HepG2 (cell line): ENCODE measurements around the gene DSTYK. TPM values are rescaled to one million over a fixed set of nuclear protein-coding genes. Genes with fewer than 3 reads are reported as not detected.
A peak's percentile ranks its signal among the peaks of the same experiment; 100 is the strongest.

Experiments used
- BCL6 ChIP-seq: IDR thresholded peaks from 2 replicates; pipeline ENCODE4 v1.6.1; 2016; ENCODE audit warnings: missing genetic modification reagents, missing compliant biosample characterization
- CREM ChIP-seq, 2 experiments: sonication (generic) in 1 of 2; formaldehyde crosslinking in 1 of 2; IDR thresholded peaks; 2 replicates each; pipeline versions ENCODE4 v1.4.0 to v1.6.1; 2016 to 2020; ENCODE audit warnings: antibody characterized with exemption in 1 of 2, mild to moderate bottlenecking in 1 of 2, missing genetic modification reagents in 1 of 2
- DMTF1 ChIP-seq: sonication (generic); formaldehyde crosslinking; IDR thresholded peaks from 2 replicates; pipeline ENCODE4 v1.4.0; 2020; ENCODE audit warnings: mild to moderate bottlenecking, missing genetic modification reagents
- GABPB1 ChIP-seq: IDR thresholded peaks from 2 replicates; pipeline ENCODE4 v1.6.1; 2016; ENCODE audit warnings: mild to moderate bottlenecking, missing genetic modification reagents, moderate library complexity, missing compliant biosample characterization
- NFE2L1 ChIP-seq: sonication (generic); formaldehyde crosslinking; IDR thresholded peaks from 2 replicates; pipeline ENCODE4 v1.4.0; 2020; ENCODE audit warnings: missing genetic modification reagents, mild to moderate bottlenecking, borderline replicate concordance
- NONO ChIP-seq, 2 experiments: fragments of 450-650 bp in 1 of 2; sonication (generic) in 1 of 2; formaldehyde crosslinking in 1 of 2; IDR thresholded peaks in 1 of 2; conservative IDR thresholded peaks in 1 of 2; 2 replicates each; pipeline versions ENCODE4 v1.6.1 to v1.8.0; 2017 to 2022; ENCODE audit warnings: mild to moderate bottlenecking in 1 of 2, missing genetic modification reagents in 1 of 2, moderate library complexity in 1 of 2
- NR2F1 ChIP-seq, 2 experiments: fragments of 450-650 bp in 1 of 2; formaldehyde crosslinking in 1 of 2; IDR thresholded peaks; 2 replicates each; pipeline versions ENCODE4 v1.5.0 to v1.6.1; 2016 to 2020; ENCODE audit warnings: mild to moderate bottlenecking in 1 of 2, missing compliant biosample characterization in 1 of 2, missing genetic modification reagents in 1 of 2, moderate library complexity in 1 of 2
- PATZ1 ChIP-seq: sonication (generic); formaldehyde crosslinking; IDR thresholded peaks from 2 replicates; pipeline ENCODE4 v1.4.0; 2020; ENCODE audit warnings: missing genetic modification reagents
- RNF2 ChIP-seq: fragments of 450-650 bp; conservative IDR thresholded peaks from 2 replicates; pipeline ENCODE4 v1.6.1; 2016; ENCODE audit warnings: low read depth
- STAT6 ChIP-seq: sonication (generic); formaldehyde crosslinking; IDR thresholded peaks from 2 replicates; pipeline ENCODE4 v1.4.0; 2020; ENCODE audit warnings: missing genetic modification reagents, mild to moderate bottlenecking, borderline replicate concordance
- TFDP1 ChIP-seq: IDR thresholded peaks from 2 replicates; pipeline ENCODE4 v1.6.1; 2016; ENCODE audit warnings: missing compliant biosample characterization, missing genetic modification reagents, borderline replicate concordance
- TMF1 ChIP-seq: sonication (generic); formaldehyde crosslinking; IDR thresholded peaks from 2 replicates; pipeline ENCODE4 v1.8.1; 2022; ENCODE audit warnings: low read depth, missing genetic modification reagents
- ZFAT ChIP-seq: sonication (generic); formaldehyde crosslinking; conservative IDR thresholded peaks from 2 replicates; pipeline ENCODE4 v1.8.1; 2023; ENCODE audit warnings: missing genetic modification reagents, inconsistent platforms
- ZNF207 ChIP-seq: fragments of 450-650 bp; IDR thresholded peaks from 2 replicates; pipeline ENCODE4 v1.6.1; 2016; ENCODE audit warnings: antibody characterized with exemption, borderline replicate concordance
- ZNF281 ChIP-seq: sonication (generic); formaldehyde crosslinking; IDR thresholded peaks from 2 replicates; pipeline ENCODE4 v1.4.0; 2020; ENCODE audit warnings: missing genetic modification reagents, borderline replicate concordance
- ZNF543 ChIP-seq: sonication (generic); formaldehyde crosslinking; IDR thresholded peaks from 2 replicates; pipeline ENCODE4 v1.4.0; 2020; ENCODE audit warnings: mild to moderate bottlenecking, missing genetic modification reagents
- ZNF672 ChIP-seq: sonication (generic); formaldehyde crosslinking; IDR thresholded peaks from 2 replicates; pipeline ENCODE4 v1.8.1; 2022; ENCODE audit warnings: missing genetic modification reagents
- ZNF788 ChIP-seq: sonication (generic); formaldehyde crosslinking; IDR thresholded peaks from 2 replicates; pipeline ENCODE4 v1.5.0; 2020; ENCODE audit warnings: mild to moderate bottlenecking, missing genetic modification reagents, borderline replicate concordance
- polyA plus RNA-seq, 8 experiments: library from polyadenylated mRNA; depleted of rRNA in 3 of 8; stranded (reverse) in 7 of 8; unstranded in 1 of 8; fragments of >200 nt; fragmentation: Illumina TruSeq in 4 of 8; extraction: Trizol in 4 of 8; gene quantifications; 2 replicates each; pipeline versions ENCODE4 v1.2.1 to v1.2.3, GENCODE V29; 2011 to 2016; ENCODE audit warnings: low read depth in 4 of 8, missing spikeins in 1 of 8, mixed read lengths in 1 of 8; ENCODE audit not compliant: insufficient read depth in 1 of 8
- total RNA-seq, 5 experiments: library from RNA; depleted of rRNA; stranded (reverse); fragments of >200 nt; fragmentation: Illumina TruSeq; extraction: Trizol; gene quantifications; 2 replicates each; pipeline ENCODE4 v1.2.3, GENCODE V29; 2016; ENCODE audit warnings: low read depth in 1 of 5

Gene DSTYK
- total and polyA plus RNA-seq, 2 of the 13 experiments (the other 11 are each of a cell fraction or from before 2014, with no cell fraction given): 2.6 to 4.8 TPM

GRCh38 chr1:205227584-205228013 lies 16.1 kb upstream of the DSTYK start, which contains the start of gene TMCC2 (continued):
- TF ChIP-seq STAT6 (CRISPR knock-in tag) (no peak), ZFAT (no peak), ZNF788 (CRISPR knock-in tag) (no peak), GABPB1 (CRISPR knock-in tag) (peak; percentile 69), BCL6 (CRISPR knock-in tag) (peak; percentile 39; the same call in 1 of the 2 replicates), NFE2L1 (CRISPR knock-in tag) (no peak), ZNF672 (CRISPR knock-in tag) (no peak), CREM (IDR thresholded peaks at IDR 0.05) (no peak), CREM (CRISPR knock-in tag; IDR thresholded peaks at IDR 0.05) (no peak), RNF2 (0 out of 2 replicates have a peak, but pooled peaks have one; percentile 18), ZNF543 (no peak), NR2F1 (CRISPR knock-in tag; IDR thresholded peaks at IDR 0.05) (no peak), DMTF1 (CRISPR knock-in tag) (no peak), NONO (IDR thresholded peaks at IDR 0.05) (no peak), NONO (CRISPR knock-in tag; conservative IDR thresholded peaks at IDR 0.05) (0 out of 2 replicates have a peak, but pooled peaks have one; percentile 24), TFDP1 (CRISPR knock-in tag) (peak; percentile 63; the same call in 1 of the 2 replicates), TMF1 (CRISPR knock-in tag) (no peak), ZNF207 (no peak), PATZ1 (0 out of 2 replicates have a peak, but pooled peaks have one; percentile 23), ZNF281 (no peak)
